Measurements from ENCODE around the gene IL10. TPM values are rescaled to one million over a fixed set of nuclear protein-coding genes. Genes with fewer than 3 reads are reported as not detected.

Gene IL10
- total and polyA plus RNA-seq, 2 donors from 2014 or later: 0.49 to 2.5 TPM

DNA sequence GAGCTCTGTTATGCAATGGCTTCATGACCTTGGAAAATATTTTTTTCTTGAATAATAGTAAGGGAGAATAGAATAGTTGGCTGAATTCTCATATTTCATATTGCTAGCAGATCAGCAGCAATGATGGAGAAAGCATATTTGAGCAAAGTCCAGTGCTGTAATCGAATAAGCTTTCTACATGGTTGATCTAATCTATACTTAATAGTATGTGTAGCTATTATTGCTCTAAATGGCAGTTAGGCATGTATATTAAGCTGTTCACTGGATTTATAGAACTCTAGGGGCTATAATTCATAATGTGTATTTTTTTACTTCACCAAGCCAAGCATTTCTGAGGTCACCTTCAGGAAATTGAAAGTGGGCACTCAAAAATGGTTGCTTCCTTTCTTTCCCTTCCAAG, 11.7 kb downstream of the IL10 start:
- Histone ChIP-seq H3K36me3 (ENCODE audit: control insufficient read depth in 2 of 3, insufficient read depth in 3 of 3, low read length in 3 of 3) (no peaks in the 10 kb centered on the region), H3K4me1 (ENCODE audit: control insufficient read depth in 2 of 3, insufficient read depth in 2 of 3, low read depth in 1 of 3, low read length in 3 of 3) (no peaks in the 10 kb centered on the region), H3K27ac (ENCODE audit: low read depth in 2 of 2, low read length in 2 of 2) (no peak overlapping the region), H3K27me3 (ENCODE audit: control insufficient read depth, insufficient read depth, low read length) (no peaks in the 10 kb centered on the region), H3K9me3 (ENCODE audit: control insufficient read depth in 2 of 3, insufficient read depth in 1 of 3, low read length in 3 of 3) (no peaks in the 10 kb centered on the region), H3K4me3 (ENCODE audit: low read length in 3 of 3) (no peak overlapping the region), H3K9ac (ENCODE audit: low read length in 3 of 3) (no peak overlapping the region)
- DNase-seq: no peak
- intact Hi-C loops (cut with DNase I): no loop called here
- FAIRE-seq: no peak
- TF ChIP-seq, protein P1, sequence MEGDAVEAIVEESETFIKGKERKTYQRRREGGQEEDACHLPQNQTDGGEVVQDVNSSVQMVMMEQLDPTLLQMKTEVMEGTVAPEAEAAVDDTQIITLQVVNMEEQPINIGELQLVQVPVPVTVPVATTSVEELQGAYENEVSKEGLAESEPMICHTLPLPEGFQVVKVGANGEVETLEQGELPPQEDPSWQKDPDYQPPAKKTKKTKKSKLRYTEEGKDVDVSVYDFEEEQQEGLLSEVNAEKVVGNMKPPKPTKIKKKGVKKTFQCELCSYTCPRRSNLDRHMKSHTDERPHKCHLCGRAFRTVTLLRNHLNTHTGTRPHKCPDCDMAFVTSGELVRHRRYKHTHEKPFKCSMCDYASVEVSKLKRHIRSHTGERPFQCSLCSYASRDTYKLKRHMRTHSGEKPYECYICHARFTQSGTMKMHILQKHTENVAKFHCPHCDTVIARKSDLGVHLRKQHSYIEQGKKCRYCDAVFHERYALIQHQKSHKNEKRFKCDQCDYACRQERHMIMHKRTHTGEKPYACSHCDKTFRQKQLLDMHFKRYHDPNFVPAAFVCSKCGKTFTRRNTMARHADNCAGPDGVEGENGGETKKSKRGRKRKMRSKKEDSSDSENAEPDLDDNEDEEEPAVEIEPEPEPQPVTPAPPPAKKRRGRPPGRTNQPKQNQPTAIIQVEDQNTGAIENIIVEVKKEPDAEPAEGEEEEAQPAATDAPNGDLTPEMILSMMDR (IDR thresholded peaks at IDR 0.05; ENCODE audit: borderline replicate concordance, extremely low read depth, insufficient read depth): no peak

DNA sequence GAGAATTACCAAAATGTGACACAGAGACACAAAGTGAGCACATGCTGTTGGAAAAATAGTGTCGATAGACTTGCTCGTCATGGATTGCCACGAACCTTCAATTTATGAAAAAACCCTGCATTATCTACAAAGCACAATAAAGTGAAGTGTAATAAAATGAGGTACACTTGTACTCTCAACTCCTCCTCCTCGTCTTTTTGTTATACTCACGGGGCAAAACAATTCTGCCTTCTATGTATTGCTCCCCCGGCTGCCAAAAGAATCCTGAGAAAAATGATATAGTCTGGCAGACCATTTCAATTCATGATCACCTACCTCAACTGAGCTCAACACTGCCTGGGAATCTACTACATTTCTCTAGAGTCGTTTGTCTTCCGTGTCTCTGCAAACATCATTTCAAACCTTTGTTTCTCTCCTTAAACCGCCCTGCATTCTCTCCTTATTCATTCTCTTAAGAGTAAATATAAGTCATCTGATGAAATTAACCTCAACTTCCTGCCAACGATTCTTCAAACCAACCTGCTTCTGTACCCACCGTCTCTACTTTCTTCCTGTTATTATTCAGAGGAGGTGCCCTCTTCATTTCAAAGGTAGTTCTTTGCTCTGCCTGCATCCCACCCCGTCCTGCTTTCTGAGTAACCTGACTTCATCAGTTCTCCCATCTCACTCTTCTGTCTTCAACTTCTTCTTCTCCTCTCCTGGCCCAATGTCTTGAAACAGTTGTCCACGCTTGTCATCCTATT, 14.6 kb downstream of the IL10 start:
- Histone ChIP-seq H3K27me3 (ENCODE audit: control insufficient read depth, insufficient read depth, low read length) (no peaks in the 10 kb centered on the region), H3K36me3 (ENCODE audit: control insufficient read depth in 2 of 3, insufficient read depth in 3 of 3, low read length in 3 of 3) (no peaks in the 10 kb centered on the region), H3K27ac (ENCODE audit: low read depth in 2 of 2, low read length in 2 of 2) (no peak overlapping the region), H3K4me3 (ENCODE audit: low read length in 3 of 3) (no peak overlapping the region), H3K9ac (ENCODE audit: low read length in 3 of 3) (no peak overlapping the region), H3K4me1 (ENCODE audit: control insufficient read depth in 2 of 3, insufficient read depth in 2 of 3, low read depth in 1 of 3, low read length in 3 of 3) (no peaks in the 10 kb centered on the region), H3K9me3 (ENCODE audit: control insufficient read depth in 2 of 3, insufficient read depth in 1 of 3, low read length in 3 of 3) (no peaks in the 10 kb centered on the region)
- TF ChIP-seq, protein P1 (IDR thresholded peaks at IDR 0.05; ENCODE audit: borderline replicate concordance, extremely low read depth, insufficient read depth): no peak
- DNase-seq (no peak), FAIRE-seq (no peak)
- intact Hi-C loops (cut with DNase I): no loop called here

DNA sequence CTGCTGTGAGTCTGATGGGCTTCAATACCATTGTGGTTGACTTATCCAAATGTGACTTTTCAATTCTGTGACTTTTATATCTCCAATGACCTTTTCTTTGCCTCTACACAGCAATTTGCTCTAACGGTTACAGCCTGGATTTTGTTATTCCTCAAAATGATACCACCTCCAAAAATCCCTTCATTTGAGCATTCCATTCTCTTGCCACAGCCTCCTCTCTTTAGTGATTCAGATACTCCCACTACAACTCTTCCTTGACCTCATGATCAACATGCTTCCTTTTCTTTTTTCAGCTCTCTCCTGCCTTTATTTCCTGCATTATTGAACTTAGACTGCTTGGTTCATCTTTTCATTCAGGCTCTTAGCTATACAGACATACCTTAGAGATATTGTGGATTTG, 18.3 kb downstream of the IL10 start:
- FAIRE-seq: no peak
- Histone ChIP-seq H3K4me1 (ENCODE audit: control insufficient read depth in 2 of 3, insufficient read depth in 2 of 3, low read depth in 1 of 3, low read length in 3 of 3) (peaks cover 0 to 4% (median 0%) of the 10 kb centered on the region in 3 donors), H3K36me3 (ENCODE audit: control insufficient read depth in 2 of 3, insufficient read depth in 3 of 3, low read length in 3 of 3) (no peaks in the 10 kb centered on the region), H3K27me3 (ENCODE audit: control insufficient read depth, insufficient read depth, low read length) (no peaks in the 10 kb centered on the region), H3K9ac (ENCODE audit: low read length in 3 of 3) (no peak overlapping the region), H3K27ac (ENCODE audit: low read depth in 2 of 2, low read length in 2 of 2) (no peak overlapping the region), H3K9me3 (ENCODE audit: control insufficient read depth in 2 of 3, insufficient read depth in 1 of 3, low read length in 3 of 3) (no peaks in the 10 kb centered on the region), H3K4me3 (ENCODE audit: low read length in 3 of 3) (no peak overlapping the region)
- intact Hi-C loops (cut with DNase I): no loop called here
- no peak for DNase-seq
- TF ChIP-seq, protein P1 (IDR thresholded peaks at IDR 0.05; ENCODE audit: borderline replicate concordance, extremely low read depth, insufficient read depth): no peak

Data from kidney (tissue), 14 donors.